H9 (cell line): ENCODE measurements around the gene DES. TPM values are rescaled to one million over a fixed set of nuclear protein-coding genes. Genes with fewer than 3 reads are reported as not detected.

ENCODE experiments used
- DNase-seq: peaks from one replicate; pipeline ENCODE4 v3.0.0-alpha.2; 2017
- H2AFZ ChIP-seq: one replicate; pipeline ENCODE4 v1.6.1; 2013; ENCODE audit warnings: mild to moderate bottlenecking, low read length, control low read depth, moderate library complexity
- H2AK5ac ChIP-seq: 2 replicates; pipeline ENCODE4 v1.6.1; 2013; ENCODE audit warnings: low read length, control low read depth, mixed read lengths; ENCODE audit not compliant: insufficient read length
- H2BK120ac ChIP-seq: one replicate; pipeline ENCODE4 v1.6.1; 2013; ENCODE audit warnings: low read depth, mild to moderate bottlenecking, low read length, control low read depth, inconsistent platforms; ENCODE audit not compliant: poor library complexity, severe bottlenecking
- H2BK12ac ChIP-seq: 2 replicates; pipeline ENCODE4 v1.6.1; 2013; ENCODE audit warnings: low read length, control low read depth, mixed read lengths, low read depth; ENCODE audit not compliant: insufficient read length
- H2BK15ac ChIP-seq: 2 replicates; pipeline ENCODE4 v1.6.1; 2013; ENCODE audit warnings: low read depth, low read length, control low read depth
- H2BK20ac ChIP-seq: one replicate; pipeline ENCODE4 v1.6.1; 2013; ENCODE audit warnings: low read depth, mild to moderate bottlenecking, low read length, control low read depth, inconsistent platforms; ENCODE audit not compliant: poor library complexity, severe bottlenecking
- H2BK5ac ChIP-seq: 2 replicates; pipeline ENCODE4 v1.6.1; 2013; ENCODE audit warnings: low read length, control low read depth, mixed read lengths; ENCODE audit not compliant: insufficient read length
- H3K14ac ChIP-seq: 2 replicates; pipeline ENCODE4 v1.6.1; 2013; ENCODE audit warnings: low read length, control low read depth; ENCODE audit not compliant: insufficient read depth
- H3K18ac ChIP-seq: 2 replicates; pipeline ENCODE4 v1.6.1; 2013; ENCODE audit warnings: low read depth, mild to moderate bottlenecking, mixed read lengths, low read length, control low read depth; ENCODE audit not compliant: insufficient read length
- H3K23ac ChIP-seq: 2 replicates; pipeline ENCODE4 v1.6.1; 2013; ENCODE audit warnings: low read length, control low read depth, mixed read lengths, low read depth; ENCODE audit not compliant: insufficient read length
- H3K23me2 ChIP-seq: 2 replicates; pipeline ENCODE4 v1.6.1; 2013; ENCODE audit warnings: low read depth, mild to moderate bottlenecking, mixed read lengths, low read length, control low read depth; ENCODE audit not compliant: insufficient read length, poor library complexity, severe bottlenecking
- H3K27ac ChIP-seq: 2 replicates; pipeline ENCODE4 v1.5.1; 2013; ENCODE audit warnings: low read length, control low read depth, mixed read lengths, low read depth; ENCODE audit not compliant: insufficient read length
- H3K27me3 ChIP-seq: 2 replicates; pipeline ENCODE4 v1.6.1; 2013; ENCODE audit warnings: low read length, control low read depth, inconsistent platforms; ENCODE audit not compliant: insufficient read depth
- H3K4ac ChIP-seq: 2 replicates; pipeline ENCODE4 v1.6.1; 2013; ENCODE audit warnings: low read depth, mild to moderate bottlenecking, control low read depth, inconsistent platforms, low read length, moderate library complexity
- H3K4me1 ChIP-seq: 2 replicates; pipeline ENCODE4 v1.6.1; 2013; ENCODE audit warnings: low read length, control low read depth, inconsistent platforms; ENCODE audit not compliant: insufficient read depth
- H3K4me2 ChIP-seq: 2 replicates; pipeline ENCODE4 v1.6.1; 2013; ENCODE audit warnings: low read length, control low read depth, mixed read lengths; ENCODE audit not compliant: insufficient read length, insufficient read depth
- H3K56ac ChIP-seq: 2 replicates; pipeline ENCODE4 v1.6.1; 2013; ENCODE audit warnings: low read depth, mild to moderate bottlenecking, mixed read lengths, low read length, control low read depth; ENCODE audit not compliant: insufficient read length
- H3K79me1 ChIP-seq: 2 replicates; pipeline ENCODE4 v1.6.1; 2013; ENCODE audit warnings: low read depth, mild to moderate bottlenecking, moderate library complexity, low read length, control low read depth, inconsistent platforms; ENCODE audit not compliant: insufficient read depth, poor library complexity, severe bottlenecking
- H3K79me2 ChIP-seq: 2 replicates; pipeline ENCODE4 v1.6.1; 2013; ENCODE audit warnings: low read length, control low read depth, inconsistent platforms; ENCODE audit not compliant: insufficient read depth
- H3K9ac ChIP-seq: 2 replicates; pipeline ENCODE4 v1.6.1; 2013; ENCODE audit warnings: low read length, control low read depth, mixed read lengths; ENCODE audit not compliant: insufficient read length; ENCODE audit errors: extremely low read depth
- H3K9me3 ChIP-seq: one replicate; pipeline ENCODE4 v1.6.1; 2013; ENCODE audit warnings: low read depth, low read length, inconsistent platforms; ENCODE audit not compliant: control insufficient read depth
- H3T11ph ChIP-seq: one replicate; pipeline ENCODE4 v1.6.1; 2013; ENCODE audit warnings: mild to moderate bottlenecking, low read length, control low read depth, inconsistent platforms
- H4K20me1 ChIP-seq: one replicate; pipeline ENCODE4 v1.6.1; 2013; ENCODE audit not compliant: control insufficient read depth, insufficient read length, insufficient read depth
- H4K5ac ChIP-seq: 2 replicates; pipeline ENCODE4 v1.6.1; 2013; ENCODE audit warnings: low read depth, mild to moderate bottlenecking, mixed read lengths, low read length, control low read depth; ENCODE audit not compliant: insufficient read length
- H4K8ac ChIP-seq: replicated peaks from 2 replicates; pipeline ENCODE4 v1.6.1; 2013; ENCODE audit warnings: low read length, control low read depth, mixed read lengths, low read depth; ENCODE audit not compliant: insufficient read length
- H4K91ac ChIP-seq: 2 replicates; pipeline ENCODE4 v1.6.1; 2013; ENCODE audit warnings: low read depth, mild to moderate bottlenecking, moderate library complexity, mixed read lengths, low read length, control low read depth; ENCODE audit not compliant: insufficient read length
- H3K27ac Mint-ChIP-seq, 3 experiments: 2 replicates in 2 of 3; 3 replicates in 1 of 3; pipeline ENCODE4 v1.8.0; 2020 to 2021; ENCODE audit warnings: mixed read lengths in 3 of 3, mild to moderate bottlenecking in 1 of 3, moderate library complexity in 1 of 3
- H3K27me3 Mint-ChIP-seq: 2 replicates; pipeline ENCODE4 v1.8.0; 2021; ENCODE audit warnings: low read depth, mild to moderate bottlenecking, moderate library complexity, mixed read lengths
- H3K36me3 Mint-ChIP-seq, 3 experiments: 2 replicates in 2 of 3; 3 replicates in 1 of 3; pipeline ENCODE4 v1.8.0; 2020 to 2021; ENCODE audit warnings: low read depth in 3 of 3, mixed read lengths in 3 of 3; ENCODE audit not compliant: insufficient read depth in 1 of 3
- H3K4me1 Mint-ChIP-seq, 2 experiments: 2 replicates each; pipeline ENCODE4 v1.8.0; 2020; ENCODE audit warnings: mixed read lengths in 2 of 2
- H3K4me3 Mint-ChIP-seq, 2 experiments: 2 replicates in 1 of 2; 3 replicates in 1 of 2; pipeline ENCODE4 v1.8.0; 2020 to 2021; ENCODE audit warnings: mild to moderate bottlenecking in 2 of 2, mixed read lengths in 2 of 2, moderate library complexity in 1 of 2
- H3K9me3 Mint-ChIP-seq, 2 experiments: 2 replicates in 1 of 2; 3 replicates in 1 of 2; pipeline ENCODE4 v1.8.0; 2020; ENCODE audit warnings: mild to moderate bottlenecking in 2 of 2, mixed read lengths in 2 of 2, moderate library complexity in 1 of 2
- WGBS: extraction: QIAGEN DNeasy Blood & Tissue Kit; methylation state at CpG from one replicate; pipeline ENCODE4 v1.1.7; 2013; ENCODE audit warnings: missing lambda C conversion rate, low lambda C conversion rate, mixed read lengths; ENCODE audit not compliant: insufficient read length; ENCODE audit errors: extremely low coverage; 5-methylcytosine and 5-hydroxymethylcytosine counted together
- total RNA-seq: library from RNA; stranded (reverse); gene quantifications from 2 replicates; pipeline ENCODE4 v1.2.1, GENCODE V29; 2021
- TF ChIP-seq, protein P1 (sequence below): fragments of 200-600 bp; sonication (generic); conservative IDR thresholded peaks from 3 replicates; pipeline ENCODE4 v1.8.0; 2021; ENCODE audit warnings: antibody characterized with exemption, mild to moderate bottlenecking

Gene DES
- total RNA-seq, 1 experiment from 2014 or later, result 4.6 TPM

DNA sequence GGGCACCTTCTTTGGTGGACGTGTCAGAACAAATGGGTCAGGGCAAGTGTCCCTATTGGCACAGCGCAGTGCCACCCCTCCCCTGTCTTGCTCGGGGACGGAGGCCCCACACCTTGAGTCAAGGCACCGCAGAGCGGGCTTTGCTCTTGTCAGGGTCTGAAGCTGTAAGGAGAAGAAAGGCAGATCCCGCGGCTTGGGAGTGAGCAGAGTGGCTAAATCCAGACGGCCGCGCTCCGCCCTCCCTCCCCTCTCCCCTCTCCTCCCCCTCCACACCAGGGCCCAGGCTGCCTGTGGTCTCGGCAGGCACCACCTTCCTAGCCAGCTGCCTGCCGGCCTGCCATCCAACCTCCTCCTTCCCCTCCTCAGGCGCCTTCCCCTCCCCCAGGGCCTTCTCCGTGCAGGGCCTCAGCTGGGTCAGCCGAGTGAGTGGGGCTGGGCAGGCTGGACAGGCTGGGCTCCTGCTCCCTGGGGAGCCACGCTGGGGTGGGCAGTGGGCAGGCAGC is 42.3 kb downstream of the DES start:
- H2BK15ac ChIP-seq, result no peak overlapping the region
- no peak overlapping the region for H4K91ac ChIP-seq
- H3K9ac ChIP-seq, result no peak overlapping the region
- H3K79me2 ChIP-seq, result no peaks in the 10 kb centered on the region
- peaks cover 4% of the 10 kb centered on the region for H3K27me3 Mint-ChIP-seq
- peak overlapping the region in 2 of 3 experiments; percentile 34 to 96; a peak in 2 of 7 replicates for H3K27ac Mint-ChIP-seq
- H2BK12ac ChIP-seq, result no peak overlapping the region
- peak overlapping the region; percentile 21 for H3K4me2 ChIP-seq
- H3K4me3 Mint-ChIP-seq, result peak overlapping the region; percentile 12 to 71; a peak in 2 of 5 replicates
- no peak overlapping the region for H2BK5ac ChIP-seq
- no peak overlapping the region for H2AFZ ChIP-seq
- H3K9me3 Mint-ChIP-seq, result no peaks in the 10 kb centered on the region; a peak in 1 of 5 replicates
- H3K4me1 Mint-ChIP-seq, result peaks cover 37 to 41% of the 10 kb centered on the region in 2 experiments
- H2BK20ac ChIP-seq, result no peak overlapping the region
- H3K23ac ChIP-seq, result no peak overlapping the region
- H3K56ac ChIP-seq, result no peak overlapping the region
- no peaks in the 10 kb centered on the region for H4K20me1 ChIP-seq
- H4K8ac ChIP-seq, result no peak overlapping the region
- no peak overlapping the region for H2BK120ac ChIP-seq
- WGBS, result no CpG with 5 or more reads among the region's 18 CpGs
- no peak overlapping the region for H3K27ac ChIP-seq
- peaks cover 6 to 13% (median 9%) of the 10 kb centered on the region in 3 experiments for H3K36me3 Mint-ChIP-seq
- no peak overlapping the region for H3K18ac ChIP-seq
- H3K27me3 ChIP-seq, result no peaks in the 10 kb centered on the region
- H3K4ac ChIP-seq, result no peak overlapping the region
- H3T11ph ChIP-seq, result no peak overlapping the region
- TF ChIP-seq, protein P1, sequence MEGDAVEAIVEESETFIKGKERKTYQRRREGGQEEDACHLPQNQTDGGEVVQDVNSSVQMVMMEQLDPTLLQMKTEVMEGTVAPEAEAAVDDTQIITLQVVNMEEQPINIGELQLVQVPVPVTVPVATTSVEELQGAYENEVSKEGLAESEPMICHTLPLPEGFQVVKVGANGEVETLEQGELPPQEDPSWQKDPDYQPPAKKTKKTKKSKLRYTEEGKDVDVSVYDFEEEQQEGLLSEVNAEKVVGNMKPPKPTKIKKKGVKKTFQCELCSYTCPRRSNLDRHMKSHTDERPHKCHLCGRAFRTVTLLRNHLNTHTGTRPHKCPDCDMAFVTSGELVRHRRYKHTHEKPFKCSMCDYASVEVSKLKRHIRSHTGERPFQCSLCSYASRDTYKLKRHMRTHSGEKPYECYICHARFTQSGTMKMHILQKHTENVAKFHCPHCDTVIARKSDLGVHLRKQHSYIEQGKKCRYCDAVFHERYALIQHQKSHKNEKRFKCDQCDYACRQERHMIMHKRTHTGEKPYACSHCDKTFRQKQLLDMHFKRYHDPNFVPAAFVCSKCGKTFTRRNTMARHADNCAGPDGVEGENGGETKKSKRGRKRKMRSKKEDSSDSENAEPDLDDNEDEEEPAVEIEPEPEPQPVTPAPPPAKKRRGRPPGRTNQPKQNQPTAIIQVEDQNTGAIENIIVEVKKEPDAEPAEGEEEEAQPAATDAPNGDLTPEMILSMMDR, result no peak
- no peaks in the 10 kb centered on the region for H3K23me2 ChIP-seq
- H2AK5ac ChIP-seq, result no peak overlapping the region
- H3K14ac ChIP-seq, result no peak overlapping the region
- no peaks in the 10 kb centered on the region; the same call in 1 of the 2 replicates for H3K4me1 ChIP-seq
- H3K9me3 ChIP-seq, result no peaks in the 10 kb centered on the region
- peak; percentile 85 for DNase-seq
- H3K79me1 ChIP-seq, result no peaks in the 10 kb centered on the region
- no peak overlapping the region for H4K5ac ChIP-seq
